Stimulated activated CD4-positive, alpha-beta T cell treated with anti-CD3 and anti-CD28 coated beads, Interleukin-4, amount 100 ng/mL, for 24 hours (primary cell): ENCODE measurements around the gene LIF.

Experiments used
- DNase-seq: peaks from one replicate; pipeline ENCODE4 v3.0.0-alpha.2; 2020

Gene LIF

GRCh38 chr22:30283342-30283741 is 36.8 kb upstream of the LIF start:
- no peak for DNase-seq

DNA sequence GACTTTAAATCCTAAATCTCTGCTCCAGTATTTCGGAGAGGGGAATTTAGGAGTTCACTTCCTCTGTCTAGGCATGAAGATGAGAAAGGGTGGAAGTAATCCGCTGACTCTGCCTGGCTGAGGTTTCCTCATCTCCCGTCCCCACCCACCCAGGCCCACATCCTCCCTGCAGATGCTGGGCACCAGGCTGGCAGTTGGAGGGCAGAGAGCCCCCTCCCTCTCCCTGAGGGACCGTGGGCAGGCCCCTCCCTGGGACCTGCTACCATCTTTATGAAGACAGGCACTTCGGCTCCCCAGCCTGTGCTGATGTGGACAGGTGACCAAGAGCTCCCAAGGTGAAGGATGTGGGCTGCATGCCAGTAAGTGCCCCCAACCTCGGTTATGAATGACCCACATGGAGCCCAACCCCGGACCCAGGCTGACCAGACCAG is 36.1 kb upstream of the LIF start:
- DNase-seq: no peak

DNA sequence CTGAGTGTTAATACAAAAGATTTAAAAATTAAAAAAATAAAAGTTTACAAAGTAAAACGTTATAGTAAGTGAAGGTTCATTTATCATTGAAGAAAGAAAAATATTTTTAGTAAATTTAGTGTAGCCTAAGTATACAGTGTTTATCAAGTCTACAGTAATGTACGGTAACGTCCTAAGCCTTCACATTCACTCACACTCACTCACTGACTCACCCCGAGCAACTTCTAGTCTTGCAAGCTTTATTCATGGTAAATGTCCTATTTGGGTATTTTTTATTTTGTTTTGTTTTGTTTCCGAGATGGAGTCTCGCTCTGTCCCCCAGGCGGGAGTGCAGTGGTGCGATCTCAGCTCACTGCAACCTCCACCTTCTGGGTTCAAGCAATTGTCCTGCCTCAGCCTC is 33.9 kb upstream of the LIF start:
- DNase-seq: no peak

GRCh38 chr22:30279932-30280331 is 33.4 kb upstream of the LIF start:
- no peak for DNase-seq

- no peak for DNase-seq
These were observed 32.7 kb upstream of the LIF start for GRCh38 chr22:30279046-30279788.

DNA sequence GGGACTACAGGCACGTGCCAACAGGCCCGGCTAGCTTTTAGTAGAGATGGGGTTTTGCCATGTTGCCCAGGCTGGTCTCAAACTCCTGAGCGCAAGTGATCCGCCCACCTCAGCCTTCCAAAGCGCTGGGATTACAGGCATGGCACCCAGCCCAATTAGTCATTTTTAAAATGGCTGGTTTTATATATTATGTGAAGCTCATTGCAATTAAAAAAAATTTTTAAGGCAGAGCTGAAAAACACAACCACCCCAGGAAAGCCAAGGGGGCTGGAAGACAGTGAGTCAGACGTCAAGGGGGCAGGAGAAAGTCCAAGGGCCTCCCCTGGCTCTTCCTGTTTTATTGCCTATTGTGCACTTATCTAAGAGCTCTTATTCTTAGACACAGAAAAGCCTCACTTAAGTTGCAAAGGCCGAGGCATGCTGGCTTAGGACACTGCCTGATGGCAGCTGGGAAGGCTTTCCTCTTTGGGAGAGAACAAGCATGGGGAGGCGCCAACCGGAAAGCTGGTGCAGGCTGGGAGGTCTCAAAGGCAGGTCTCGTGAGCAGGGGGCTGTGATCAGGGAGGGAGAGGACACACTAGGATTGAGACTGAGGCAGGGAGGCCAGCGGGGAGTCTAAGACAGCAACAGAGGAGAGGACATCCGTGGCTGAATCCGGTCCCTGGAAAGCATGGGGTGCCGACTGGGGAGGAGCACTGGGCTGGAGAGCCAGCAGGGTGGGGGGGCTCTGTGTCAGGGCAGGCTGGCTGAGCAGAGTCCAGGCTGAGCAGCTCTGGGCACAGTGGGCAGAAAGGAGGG is 31.2 kb upstream of the LIF start:
- no peak for DNase-seq

DNA sequence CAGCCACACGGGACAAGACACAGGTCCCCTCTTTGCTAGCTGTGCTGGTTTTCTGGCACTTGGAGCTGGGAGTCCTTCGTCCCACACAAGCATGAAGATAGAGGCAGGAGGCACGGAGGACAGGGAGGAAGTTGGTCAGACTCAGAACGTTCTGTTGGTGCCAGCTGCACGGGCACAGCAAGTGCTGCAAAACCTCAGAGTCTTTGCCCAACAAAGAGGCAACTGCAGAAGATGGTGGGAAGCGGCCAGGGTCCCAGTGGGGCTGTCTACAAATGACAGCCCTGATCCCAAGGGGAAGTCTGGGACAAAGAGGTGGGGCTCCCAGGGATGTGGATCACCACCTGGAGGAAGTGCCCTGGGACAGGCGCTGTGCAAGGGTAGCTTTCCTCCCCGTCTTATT is 29.5 kb upstream of the LIF start:
- DNase-seq: no peak

GRCh38 chr22:30275625-30276024 is 29.1 kb upstream of the LIF start:
- peak; percentile 24 for DNase-seq

DNA sequence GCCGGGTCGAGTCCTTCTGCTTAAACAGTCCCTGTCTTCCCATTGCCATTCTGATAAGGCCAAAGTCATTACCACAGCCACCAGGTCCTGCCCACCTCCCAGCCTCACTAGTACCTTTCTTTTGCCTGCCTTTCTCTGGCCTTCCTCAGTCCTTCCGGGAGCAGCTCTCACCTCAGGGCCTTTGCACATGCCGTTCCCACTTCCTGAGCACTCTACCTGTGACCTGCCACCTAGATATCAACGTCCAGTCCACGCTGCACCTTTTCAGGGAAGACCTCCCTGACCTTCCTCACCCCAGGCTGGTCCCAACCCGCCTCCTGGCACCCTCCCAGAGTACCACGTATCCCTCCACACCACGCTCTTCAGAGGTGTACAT is 27.9 kb upstream of the LIF start:
- DNase-seq: no peak

- DNase-seq: no peak
These were observed 27.3 kb upstream of the LIF start for GRCh38 chr22:30273711-30274436.

- no peak for DNase-seq
These were observed 26.4 kb upstream of the LIF start for GRCh38 chr22:30272781-30273601.

- no peak for DNase-seq
These were observed 24.3 kb upstream of the LIF start for GRCh38 chr22:30270832-30271231.

DNA sequence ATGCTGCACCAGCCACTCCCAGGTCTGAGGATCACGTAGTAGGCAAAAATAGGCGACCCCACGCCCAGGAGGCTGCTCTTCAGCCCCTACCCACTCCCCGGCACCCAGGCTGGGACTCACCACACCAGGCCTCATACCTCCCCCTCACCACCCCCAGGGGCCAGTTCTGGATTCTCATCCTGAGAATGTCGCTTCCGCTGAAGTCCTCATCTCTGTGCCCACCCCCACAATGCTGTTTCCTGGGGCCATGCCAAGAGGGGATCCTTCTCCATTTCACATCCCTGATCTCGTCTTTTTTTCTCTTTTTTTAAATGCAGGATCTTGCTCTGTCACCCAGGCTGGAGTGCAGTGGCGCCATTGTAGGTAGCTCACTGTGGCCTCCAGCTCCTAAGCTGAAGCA is 21.8 kb upstream of the LIF start:
- DNase-seq: no peak

DNA sequence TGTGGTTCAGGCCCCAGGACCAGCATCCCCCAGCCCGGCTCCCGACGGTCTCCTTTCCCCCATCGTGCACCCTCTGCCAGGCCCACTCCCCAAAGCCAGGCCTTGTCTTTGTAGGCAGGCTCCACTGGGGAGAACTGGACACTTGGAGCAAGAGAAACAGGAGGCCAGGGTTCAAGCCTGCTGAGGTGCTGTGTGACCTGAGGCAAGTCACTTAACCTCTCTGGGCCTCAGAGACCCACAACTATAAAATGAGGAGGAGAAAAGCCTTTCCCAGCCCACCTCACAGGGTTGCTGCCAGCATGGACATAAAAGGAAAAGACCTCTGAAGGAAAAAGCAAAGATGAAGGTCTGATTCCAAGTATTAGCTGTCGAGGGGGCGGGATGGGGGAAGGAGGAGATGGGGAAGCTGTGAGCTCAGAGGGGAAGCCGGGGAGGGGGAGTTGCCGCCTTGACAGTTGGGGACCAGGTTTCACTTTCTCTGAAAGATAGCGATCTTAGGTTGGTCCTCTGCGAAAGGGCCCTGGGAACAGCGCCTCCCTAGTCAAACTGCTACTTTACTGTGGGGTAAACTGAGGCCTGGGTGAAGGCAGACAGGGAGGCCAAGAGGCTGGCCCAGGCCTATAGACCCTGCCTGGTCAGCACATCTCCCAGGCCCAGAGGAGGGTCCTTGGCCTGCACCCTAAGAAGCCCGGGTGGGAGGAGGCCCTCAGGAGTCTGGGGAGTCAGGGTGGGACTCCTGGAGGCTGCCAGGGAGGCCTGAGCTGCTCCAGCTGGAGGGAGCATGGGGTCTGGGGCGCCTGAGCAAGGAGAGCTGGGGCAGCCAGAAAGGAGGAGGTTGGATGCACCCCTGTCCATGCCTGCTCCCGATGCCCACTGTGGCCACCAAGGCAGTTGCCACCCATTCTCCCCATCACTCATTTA is 21.1 kb upstream of the LIF start:
- peak; percentile 49 for DNase-seq

- peak; percentile 68 for DNase-seq
These were observed 20.2 kb upstream of the LIF start, which contains the start of gene OSM for GRCh38 chr22:30266445-30267381. Gene OSM (minus strand): TSS chr22:30266851. CDS start chr22:30266799, 52 bp downstream.

- DNase-seq: peak; percentile 88
These were observed 19.4 kb upstream of the LIF start for GRCh38 chr22:30265823-30266444.

DNA sequence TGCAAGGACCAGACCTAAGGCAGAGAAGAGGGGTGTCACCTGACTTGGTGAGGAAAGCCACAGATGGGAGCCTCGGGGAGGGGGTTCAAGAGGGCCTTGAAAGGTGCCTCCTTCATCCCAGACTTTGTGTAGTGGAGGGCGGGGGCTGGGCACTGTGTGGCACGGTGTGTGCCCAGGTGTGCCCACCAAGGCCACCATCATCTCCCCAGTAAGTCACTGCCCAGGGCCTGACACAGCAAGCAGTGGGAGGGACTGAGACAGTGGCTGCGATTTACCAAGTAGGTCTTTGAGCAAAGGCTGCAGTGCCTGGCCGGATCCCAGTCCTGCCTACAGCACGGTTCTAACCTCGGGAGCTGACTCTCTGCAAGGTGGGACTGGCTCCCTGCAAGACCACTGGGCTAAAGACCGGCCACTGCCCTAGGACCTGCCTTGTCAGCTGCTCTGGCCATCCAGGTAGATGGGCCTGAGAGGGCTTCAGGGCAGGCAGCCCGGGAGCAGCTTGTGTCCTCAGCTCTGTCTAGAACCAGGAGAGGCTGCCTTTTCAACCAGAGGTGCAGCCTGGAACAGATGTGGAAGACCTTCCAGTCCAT is 18.7 kb upstream of the LIF start:
- DNase-seq: no peak

GRCh38 chr22:30263883-30264282 is 17.3 kb upstream of the LIF start:
- no peak for DNase-seq

- DNase-seq: peak; percentile 85
These were observed 16.6 kb upstream of the LIF start for GRCh38 chr22:30262917-30263741.
